Dedifferentiated amniotic fluid mesenchymal stem cell (primary cell): ENCODE data around the gene NXF2B.
"Not testable (repeated sequence)": the region's sequence is repeated elsewhere in the genome, so short reads cannot be mapped to it uniquely, and the experiment has no call there.

Source experiments
- DNase-seq: peaks from one replicate; pipeline ENCODE4 v3.0.0-alpha.2; 2016; ENCODE audit errors: extremely low spot score

NXF2B gene

GRCh38 chrX:102439908-102440307 is at the start of gene NXF2B:
Gene NXF2B (minus strand): TSS chrX:102440008. CDS start chrX:102380036, 59,972 bp downstream.
- DNase-seq, result not testable (repeated sequence)

- not testable (repeated sequence) for DNase-seq
Measured at GRCh38 chrX:102478765-102479164, 39.0 kb upstream of the NXF2B start.

- not testable (repeated sequence) for DNase-seq
Measured at GRCh38 chrX:102471762-102472220, 32.0 kb upstream of the NXF2B start, which contains the start of gene TCP11X2. Gene TCP11X2 (minus strand): TSS chrX:102471812.

GRCh38 chrX:102470215-102470614 is 30.4 kb upstream of the NXF2B start:
- DNase-seq, result not testable (repeated sequence)

GRCh38 chrX:102458615-102459014 is 18.8 kb upstream of the NXF2B start:
- DNase-seq, result not testable (repeated sequence)

GRCh38 chrX:102414493-102414892 is 25.3 kb downstream of the NXF2B start:
- DNase-seq, result not testable (repeated sequence)

- DNase-seq, result peak; percentile 43
Measured at GRCh38 chrX:102345916-102346315, 93.9 kb downstream of the NXF2B start.

- DNase-seq, result peak; percentile 15
Measured at GRCh38 chrX:102341867-102342266, 97.9 kb downstream of the NXF2B start.

- DNase-seq, result no peak
Measured at GRCh38 chrX:102339312-102340298, 100.2 kb downstream of the NXF2B start.

GRCh38 chrX:102338162-102338561 is 101.6 kb downstream of the NXF2B start:
- DNase-seq, result no peak
